Suprapubic skin (tissue), 4 donors: ENCODE measurements around the gene NEK5. TPM values are rescaled to one million over a fixed set of nuclear protein-coding genes. Genes with fewer than 3 reads are reported as not detected.

Experiments
- DNase-seq, 2 donors: peaks; one replicate each; pipeline ENCODE4 v3.0.0-alpha.2; 2019; ENCODE audit warnings: low spot score in 2 of 2
- H3K27ac ChIP-seq: fragments of 200-600 bp; sonication (generic); one replicate; pipeline ENCODE4 v1.5.1; 2019
- H3K27me3 ChIP-seq: fragments of 200-600 bp; sonication (generic); one replicate; pipeline ENCODE4 v1.5.1; 2019
- H3K36me3 ChIP-seq: fragments of 200-600 bp; sonication (generic); one replicate; pipeline ENCODE4 v1.5.1; 2019
- H3K4me1 ChIP-seq: fragments of 200-600 bp; sonication (generic); one replicate; pipeline ENCODE4 v1.5.1; 2019
- H3K4me3 ChIP-seq: fragments of 200-600 bp; sonication (generic); one replicate; pipeline ENCODE4 v1.5.1; 2019; ENCODE audit warnings: mild to moderate bottlenecking
- H3K9me3 ChIP-seq: fragments of 200-600 bp; sonication (generic); one replicate; pipeline ENCODE4 v1.5.1; 2019
- CTCF ChIP-seq, 2 donors: fragments of 200-600 bp in 1 of 2; fragments of 450-650 bp in 1 of 2; sonication (generic) in 1 of 2; IDR thresholded peaks; one replicate each; pipeline ENCODE4 v1.5.1; 2016 to 2019; ENCODE audit warnings: antibody characterized with exemption in 2 of 2, mild to moderate bottlenecking in 1 of 2, moderate library complexity in 1 of 2
- EP300 ChIP-seq: sonication (generic); formaldehyde crosslinking; IDR thresholded peaks from one replicate; pipeline ENCODE4 v1.6.1; 2017; ENCODE audit warnings: antibody characterized with exemption
- POLR2A ChIP-seq, 2 donors: fragments of 450-650 bp; IDR thresholded peaks; one replicate each; pipeline ENCODE4 v1.6.1; 2017; ENCODE audit warnings: antibody characterized with exemption in 2 of 2, mild to moderate bottlenecking in 2 of 2, moderate library complexity in 2 of 2
- POLR2AphosphoS5 ChIP-seq, 3 donors: sonication (generic); formaldehyde crosslinking; IDR thresholded peaks; one replicate each; pipeline ENCODE4 v1.6.1; 2017; ENCODE audit warnings: antibody characterized with exemption in 3 of 3
- WGBS: methylation state at CpG from one replicate; pipeline ENCODE4 v1.1.5; 2018; 5-methylcytosine and 5-hydroxymethylcytosine counted together
- total RNA-seq, 4 donors: library from RNA; depleted of rRNA; stranded (reverse); fragments of >200 nt; gene quantifications; one replicate each; pipeline ENCODE4 v1.1.0, GENCODE V29; 2016

Gene NEK5
- total RNA-seq, 4 donors from 2014 or later = 0.38 to 0.51 (median 0.42) TPM; not detected in 1

GRCh38 chr13:52156724-52157261 is 27.9 kb upstream of the NEK5 start:
- H3K4me1 ChIP-seq = peaks cover 19% of the 10 kb centered on the region
- no peak for DNase-seq
- H3K27ac ChIP-seq = no peak overlapping the region
- peaks cover 6% of the 10 kb centered on the region for H3K36me3 ChIP-seq
- H3K9me3 ChIP-seq = no peaks in the 10 kb centered on the region
- 31% methylated on average over 1 of the region's 1 CpG for WGBS
- TF ChIP-seq CTCF (IDR thresholded peaks at IDR 0.05) (no peak), POLR2AphosphoS5 (IDR thresholded peaks at IDR 0.05) (no peak), POLR2A (IDR thresholded peaks at IDR 0.05) (no peak)
- H3K4me3 ChIP-seq = no peak overlapping the region
- H3K27me3 ChIP-seq = no peaks in the 10 kb centered on the region

- no peaks in the 10 kb centered on the region for H3K27me3 ChIP-seq
- DNase-seq = no peak
- WGBS = 85% methylated on average over 1 of the region's 1 CpG
- no peak overlapping the region for H3K4me3 ChIP-seq
- H3K4me1 ChIP-seq = peaks cover 19% of the 10 kb centered on the region
- H3K27ac ChIP-seq = no peak overlapping the region
- H3K9me3 ChIP-seq = no peaks in the 10 kb centered on the region
- peaks cover 22% of the 10 kb centered on the region for H3K36me3 ChIP-seq
- TF ChIP-seq POLR2AphosphoS5 (IDR thresholded peaks at IDR 0.05) (no peak), EP300 (no peak), POLR2A (IDR thresholded peaks at IDR 0.05) (no peak)
Observed at GRCh38 chr13:52155177-52155576, 26.3 kb upstream of the NEK5 start.

- no peaks in the 10 kb centered on the region for H3K9me3 ChIP-seq
- H3K36me3 ChIP-seq = peaks cover 74% of the 10 kb centered on the region
- H3K27ac ChIP-seq = no peak overlapping the region
- H3K27me3 ChIP-seq = no peaks in the 10 kb centered on the region
- 78% methylated on average over 1 of the region's 1 CpG for WGBS
- no peaks in the 10 kb centered on the region for H3K4me1 ChIP-seq
- no peak overlapping the region for H3K4me3 ChIP-seq
- no peak for DNase-seq
- no peak for TF ChIP-seq POLR2AphosphoS5 (IDR thresholded peaks at IDR 0.05)
- no peak for TF ChIP-seq CTCF (IDR thresholded peaks at IDR 0.05)
- TF ChIP-seq EP300 = no peak
- TF ChIP-seq POLR2A (IDR thresholded peaks at IDR 0.05) = no peak
Observed at GRCh38 chr13:52147225-52147624, 18.4 kb upstream of the NEK5 start.

GRCh38 chr13:52141299-52141698 is 12.4 kb upstream of the NEK5 start:
- Histone ChIP-seq H3K4me3 (no peak overlapping the region), H3K27ac (no peak overlapping the region), H3K36me3 (peaks cover 54% of the 10 kb centered on the region), H3K4me1 (no peaks in the 10 kb centered on the region), H3K9me3 (no peaks in the 10 kb centered on the region), H3K27me3 (no peaks in the 10 kb centered on the region)
- DNase-seq = no peak
- TF ChIP-seq CTCF (IDR thresholded peaks at IDR 0.05) = no peak
- TF ChIP-seq POLR2AphosphoS5 (IDR thresholded peaks at IDR 0.05) = no peak
- no peak for TF ChIP-seq EP300
- no peak for TF ChIP-seq POLR2A (IDR thresholded peaks at IDR 0.05)
- whole genome bisulfite sequencing = 65% methylated on average over 2 of the region's 2 CpGs

- 86% methylated on average over 3 of the region's 3 CpGs for WGBS
- no peak for DNase-seq
- Histone ChIP-seq H3K9me3 (no peaks in the 10 kb centered on the region), H3K4me3 (no peak overlapping the region), H3K27ac (no peak overlapping the region), H3K4me1 (no peaks in the 10 kb centered on the region), H3K36me3 (peaks cover 56% of the 10 kb centered on the region), H3K27me3 (no peaks in the 10 kb centered on the region)
- TF ChIP-seq POLR2A (IDR thresholded peaks at IDR 0.05) = no peak
- no peak for TF ChIP-seq EP300
- no peak for TF ChIP-seq CTCF (IDR thresholded peaks at IDR 0.05)
- no peak for TF ChIP-seq POLR2AphosphoS5 (IDR thresholded peaks at IDR 0.05)
Observed at GRCh38 chr13:52137489-52137888, 8.6 kb upstream of the NEK5 start.

GRCh38 chr13:52136763-52137162 is 7.9 kb upstream of the NEK5 start:
- Histone ChIP-seq H3K9me3 (no peaks in the 10 kb centered on the region), H3K4me3 (no peak overlapping the region), H3K4me1 (no peaks in the 10 kb centered on the region), H3K36me3 (peaks cover 64% of the 10 kb centered on the region), H3K27ac (no peak overlapping the region), H3K27me3 (no peaks in the 10 kb centered on the region)
- no peak for TF ChIP-seq POLR2A (IDR thresholded peaks at IDR 0.05)
- no peak for TF ChIP-seq CTCF (IDR thresholded peaks at IDR 0.05)
- no peak for DNase-seq
